GM19463 (cell line): ENCODE data around the gene PIERCE2.
"Not testable (repeated sequence)": the region's sequence is repeated elsewhere in the genome, so short reads cannot be mapped to it uniquely, and the experiment has no call there.

Experiments used
- ATAC-seq: cut with Tn5 transposase; IDR thresholded peaks from one replicate; pipeline ENCODE4 v1.9.1; 2021; ENCODE audit warnings: mild to moderate bottlenecking, moderate library complexity; ENCODE audit not compliant: unreplicated experiment

PIERCE2 gene

GRCh38 chr15:55422089-55422488 is 13.8 kb downstream of the PIERCE2 start:
- no peak for ATAC-seq

GRCh38 chr15:55434989-55435825 is 26.9 kb downstream of the PIERCE2 start:
- ATAC-seq: no peak

- not testable (repeated sequence) for ATAC-seq
Measured at GRCh38 chr15:55443141-55443540, 34.8 kb downstream of the PIERCE2 start.

GRCh38 chr15:55445936-55446335 is 37.6 kb downstream of the PIERCE2 start:
- not testable (repeated sequence) for ATAC-seq

GRCh38 chr15:55446379-55447029 is 38.2 kb downstream of the PIERCE2 start:
- ATAC-seq: not testable (repeated sequence)

- ATAC-seq: not testable (repeated sequence)
Measured at GRCh38 chr15:55447030-55447394, 38.7 kb downstream of the PIERCE2 start.

- ATAC-seq: no peak
Measured at GRCh38 chr15:55457401-55458022, 49.2 kb downstream of the PIERCE2 start.

GRCh38 chr15:55461447-55461846 is 53.2 kb downstream of the PIERCE2 start:
- ATAC-seq: no peak

GRCh38 chr15:55468321-55468720 is 60.0 kb downstream of the PIERCE2 start:
- ATAC-seq: no peak
